ENCODE measurements around the gene CA14.

DNA sequence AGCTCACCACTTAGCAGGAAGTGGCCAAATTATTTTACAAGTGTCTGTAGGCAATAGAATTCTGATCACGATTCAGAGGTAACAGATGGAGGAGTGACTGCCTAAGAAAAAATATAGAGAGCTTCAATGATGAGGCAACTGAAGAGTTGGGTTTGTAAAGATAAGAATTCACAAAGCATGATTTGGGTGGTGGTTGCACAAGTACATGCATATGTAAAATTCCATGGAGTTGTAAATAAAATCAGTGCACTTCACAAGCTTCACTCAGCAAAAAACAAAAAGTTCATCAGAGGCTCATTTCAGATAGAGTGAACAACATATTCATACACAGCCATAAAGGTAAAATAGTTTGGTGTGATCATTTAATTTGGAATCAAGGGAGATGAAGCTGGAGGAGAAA is 32.6 kb upstream of the CA14 start:
- TF ChIP-seq, protein P1, sequence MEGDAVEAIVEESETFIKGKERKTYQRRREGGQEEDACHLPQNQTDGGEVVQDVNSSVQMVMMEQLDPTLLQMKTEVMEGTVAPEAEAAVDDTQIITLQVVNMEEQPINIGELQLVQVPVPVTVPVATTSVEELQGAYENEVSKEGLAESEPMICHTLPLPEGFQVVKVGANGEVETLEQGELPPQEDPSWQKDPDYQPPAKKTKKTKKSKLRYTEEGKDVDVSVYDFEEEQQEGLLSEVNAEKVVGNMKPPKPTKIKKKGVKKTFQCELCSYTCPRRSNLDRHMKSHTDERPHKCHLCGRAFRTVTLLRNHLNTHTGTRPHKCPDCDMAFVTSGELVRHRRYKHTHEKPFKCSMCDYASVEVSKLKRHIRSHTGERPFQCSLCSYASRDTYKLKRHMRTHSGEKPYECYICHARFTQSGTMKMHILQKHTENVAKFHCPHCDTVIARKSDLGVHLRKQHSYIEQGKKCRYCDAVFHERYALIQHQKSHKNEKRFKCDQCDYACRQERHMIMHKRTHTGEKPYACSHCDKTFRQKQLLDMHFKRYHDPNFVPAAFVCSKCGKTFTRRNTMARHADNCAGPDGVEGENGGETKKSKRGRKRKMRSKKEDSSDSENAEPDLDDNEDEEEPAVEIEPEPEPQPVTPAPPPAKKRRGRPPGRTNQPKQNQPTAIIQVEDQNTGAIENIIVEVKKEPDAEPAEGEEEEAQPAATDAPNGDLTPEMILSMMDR (IDR thresholded peaks at IDR 0.05; ENCODE audit: low read length), result no peak
- TF ChIP-seq EZH2 (IDR thresholded peaks at IDR 0.05; ENCODE audit: borderline replicate concordance, low read length), result no peak
